A673 (cell line): ENCODE measurements around the gene DNAI7. TPM values are rescaled to one million over a fixed set of nuclear protein-coding genes. Genes with fewer than 3 reads are reported as not detected.

Experiments
- BruUV-seq: library from RNA; stranded (reverse); fragments of 400-500 nt; replicated peaks from 2 replicates; lab custom pipeline; 2021; lab: Mats Ljungman, UMichigan
- CTCF ChIA-PET: fragments of 300-600 bp; sonication (Branson Sonifier 250); formaldehyde crosslinking; loops from one replicate; lab custom pipeline; 2022; ENCODE audit warnings: antibody characterized with exemption; lab: Charles Lee
- POLR2A ChIA-PET: fragments of 300-600 bp; sonication (Branson Sonifier 250); formaldehyde crosslinking; loops from one replicate; lab custom pipeline; 2022; ENCODE audit warnings: antibody characterized with exemption; ENCODE audit not compliant: low non-redundant PET; lab: Charles Lee
- DNase-seq: peaks from one replicate; pipeline ENCODE4 v3.0.0-alpha.2; 2015; ENCODE audit warnings: low spot score
- H3K27ac ChIP-seq: fragments of 200-600 bp; sonication (generic); 2 replicates; pipeline ENCODE4 v1.5.1; 2016; ENCODE audit warnings: mixed run types, low read depth, mild to moderate bottlenecking, mixed read lengths, antibody characterized with exemption, low read length; ENCODE audit not compliant: poor library complexity, severe bottlenecking
- H3K27me3 ChIP-seq: fragments of 200-600 bp; sonication (generic); replicated peaks from 2 replicates; pipeline ENCODE4 v1.6.1; 2017; ENCODE audit warnings: mixed run types, low read depth, mild to moderate bottlenecking, mixed read lengths, antibody characterized with exemption, low read length; ENCODE audit not compliant: insufficient read depth, poor library complexity
- H3K36me3 ChIP-seq: fragments of 200-600 bp; sonication (generic); 2 replicates; pipeline ENCODE4 v1.6.1; 2016; ENCODE audit warnings: mixed run types, mild to moderate bottlenecking, mixed read lengths, antibody characterized with exemption, low read length; ENCODE audit not compliant: insufficient read depth, poor library complexity, severe bottlenecking
- H3K4me1 ChIP-seq: fragments of 200-600 bp; sonication (generic); 2 replicates; pipeline ENCODE4 v1.6.1; 2017; ENCODE audit warnings: mixed run types, mild to moderate bottlenecking, mixed read lengths, antibody characterized with exemption, low read length; ENCODE audit not compliant: insufficient read depth, poor library complexity, severe bottlenecking
- H3K4me3 ChIP-seq: fragments of 200-600 bp; sonication (generic); 2 replicates; pipeline ENCODE4 v1.5.1; 2016; ENCODE audit warnings: low read depth, mixed run types, mild to moderate bottlenecking, mixed read lengths, low read length; ENCODE audit not compliant: poor library complexity, severe bottlenecking
- H3K9me3 ChIP-seq: fragments of 200-600 bp; sonication (generic); 2 replicates; pipeline ENCODE4 v1.6.1; 2016; ENCODE audit warnings: mixed run types, low read depth, mild to moderate bottlenecking, mixed read lengths, antibody characterized with exemption, low read length; ENCODE audit not compliant: poor library complexity, severe bottlenecking
- EZH2 ChIP-seq: fragments of 200-600 bp; sonication (generic); IDR thresholded peaks from 2 replicates; pipeline ENCODE4 v1.6.1; 2017; ENCODE audit warnings: borderline replicate concordance, low read depth, mild to moderate bottlenecking, mixed read lengths, antibody characterized with exemption, low read length; ENCODE audit not compliant: poor library complexity, severe bottlenecking
- intact Hi-C: fragments of 100-400 bp; cut with micrococcal nuclease; formaldehyde crosslinking; loops from one replicate; pipeline ENCODE4 v1.10.0; 2022; ENCODE audit not compliant: unreplicated experiment
- total RNA-seq: library from RNA; stranded (reverse); gene quantifications from 2 replicates; pipeline ENCODE4 v1.2.3, GENCODE V29; 2021
- TF ChIP-seq, protein P1 (sequence below): fragments of 300-800, 200-600 bp; sonication (generic); conservative IDR thresholded peaks from 2 replicates; pipeline ENCODE4 v1.5.1; 2017; ENCODE audit warnings: low read depth, mild to moderate bottlenecking, antibody characterized with exemption, low read length, moderate library complexity, mixed read lengths

Gene DNAI7
- total RNA-seq, 1 experiment from 2014 or later = 0.73 TPM

DNA sequence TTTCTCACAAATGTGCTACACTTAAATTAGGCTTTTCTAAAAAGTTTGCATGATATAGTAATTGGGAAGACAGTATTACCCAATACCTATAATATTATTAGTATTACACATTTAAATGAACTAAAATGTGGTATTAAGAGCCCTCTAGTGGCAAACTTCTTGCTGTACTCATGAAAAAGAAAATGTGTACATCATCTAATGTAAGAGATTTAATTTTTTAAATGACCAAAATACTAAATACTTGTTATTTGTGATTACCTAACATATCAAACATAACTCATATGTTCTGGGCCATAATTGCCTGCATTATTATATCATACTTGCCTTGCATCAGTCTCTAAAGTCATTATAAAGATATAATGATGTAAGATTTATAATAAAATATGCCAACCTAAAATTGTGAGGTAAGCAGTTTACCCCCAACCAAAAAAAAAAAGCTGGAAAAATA lies 64.2 kb downstream of the DNAI7 start:
- ChIA-PET POLR2A (no interaction called here), CTCF (interaction anchor here (0.6 kb wide), 1 partner anchor 257 kb away, joined by 3 read pairs; no protein-coding TSS in a partner anchor)
- no peaks in the 10 kb centered on the region for H3K27me3 ChIP-seq
- DNase-seq = peak; percentile 68
- TF ChIP-seq, protein P1, sequence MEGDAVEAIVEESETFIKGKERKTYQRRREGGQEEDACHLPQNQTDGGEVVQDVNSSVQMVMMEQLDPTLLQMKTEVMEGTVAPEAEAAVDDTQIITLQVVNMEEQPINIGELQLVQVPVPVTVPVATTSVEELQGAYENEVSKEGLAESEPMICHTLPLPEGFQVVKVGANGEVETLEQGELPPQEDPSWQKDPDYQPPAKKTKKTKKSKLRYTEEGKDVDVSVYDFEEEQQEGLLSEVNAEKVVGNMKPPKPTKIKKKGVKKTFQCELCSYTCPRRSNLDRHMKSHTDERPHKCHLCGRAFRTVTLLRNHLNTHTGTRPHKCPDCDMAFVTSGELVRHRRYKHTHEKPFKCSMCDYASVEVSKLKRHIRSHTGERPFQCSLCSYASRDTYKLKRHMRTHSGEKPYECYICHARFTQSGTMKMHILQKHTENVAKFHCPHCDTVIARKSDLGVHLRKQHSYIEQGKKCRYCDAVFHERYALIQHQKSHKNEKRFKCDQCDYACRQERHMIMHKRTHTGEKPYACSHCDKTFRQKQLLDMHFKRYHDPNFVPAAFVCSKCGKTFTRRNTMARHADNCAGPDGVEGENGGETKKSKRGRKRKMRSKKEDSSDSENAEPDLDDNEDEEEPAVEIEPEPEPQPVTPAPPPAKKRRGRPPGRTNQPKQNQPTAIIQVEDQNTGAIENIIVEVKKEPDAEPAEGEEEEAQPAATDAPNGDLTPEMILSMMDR = peak; percentile 75
- TF ChIP-seq EZH2 = no peak
- intact Hi-C loops = loop anchor here (2.0 to 5.0 kb wide), 2 partner anchors 140 to 278 kb away; no protein-coding TSS in a partner anchor
- H3K9me3 ChIP-seq = no peaks in the 10 kb centered on the region
- no peak overlapping the region for H3K27ac ChIP-seq
- H3K4me1 ChIP-seq = no peaks in the 10 kb centered on the region
- no TSS peak for BruUV-seq
- H3K36me3 ChIP-seq = no peaks in the 10 kb centered on the region
- no peak overlapping the region for H3K4me3 ChIP-seq

DNA sequence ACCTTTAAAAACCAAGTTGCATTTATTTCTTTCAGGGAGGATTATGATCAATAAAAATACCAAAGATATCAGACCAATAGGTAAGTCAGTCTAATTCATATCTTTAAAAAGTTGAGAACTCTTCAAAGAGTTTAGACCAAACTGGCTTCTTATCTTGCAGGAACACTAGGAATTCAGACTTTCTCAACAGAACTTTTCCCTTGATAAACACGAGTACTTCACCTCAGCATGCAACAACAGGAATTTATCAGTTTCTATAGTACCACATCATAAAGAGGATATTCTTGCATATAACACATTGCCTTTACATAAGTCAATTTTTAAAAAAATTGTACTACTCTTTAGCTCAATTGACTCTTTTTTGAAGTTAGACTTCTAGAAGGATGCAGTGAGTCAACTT lies 68.2 kb downstream of the DNAI7 start:
- TF ChIP-seq, protein P1 = no peak
- TF ChIP-seq EZH2 = no peak
- H3K27ac ChIP-seq = no peak overlapping the region
- no peak for DNase-seq
- H3K4me3 ChIP-seq = no peak overlapping the region
- no TSS peak for BruUV-seq
- POLR2A ChIA-PET = interaction anchor here (0.5 kb wide), 1 partner anchor 109 kb away, joined by 8 read pairs; no protein-coding TSS in a partner anchor
- H3K36me3 ChIP-seq = no peaks in the 10 kb centered on the region
- no peaks in the 10 kb centered on the region for H3K4me1 ChIP-seq
- H3K9me3 ChIP-seq = no peaks in the 10 kb centered on the region
- CTCF ChIA-PET = no interaction called here
- intact Hi-C loops = no loop called here
- no peaks in the 10 kb centered on the region for H3K27me3 ChIP-seq

DNA sequence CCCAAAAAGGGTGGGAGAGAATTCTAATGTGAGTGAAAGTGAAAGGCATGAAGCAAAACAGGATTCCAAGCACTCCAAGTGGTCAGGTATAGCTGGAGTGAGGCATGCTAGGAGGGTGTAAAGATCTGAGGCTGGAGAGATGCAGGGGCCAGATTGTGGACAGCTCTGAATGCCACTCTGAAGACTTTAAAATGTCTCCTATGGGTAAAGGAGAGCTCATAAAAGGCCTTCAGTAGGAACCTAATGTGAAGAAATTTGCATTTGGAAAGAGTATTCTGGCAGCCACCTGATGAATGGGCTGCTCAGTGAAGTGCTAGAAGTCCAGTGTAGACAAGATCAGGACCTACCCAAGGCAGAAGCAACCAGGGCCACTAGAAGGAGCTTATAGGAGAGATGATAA lies 68.9 kb downstream of the DNAI7 start:
- BruUV-seq = no TSS peak

More for the DNA sequence above, 68.9 kb downstream of the DNAI7 start:
- Histone ChIP-seq H3K27ac (no peak overlapping the region), H3K27me3 (no peaks in the 10 kb centered on the region), H3K4me3 (no peak overlapping the region), H3K4me1 (no peaks in the 10 kb centered on the region), H3K36me3 (no peaks in the 10 kb centered on the region), H3K9me3 (no peaks in the 10 kb centered on the region)
- intact Hi-C loops = no loop called here
- no peak for DNase-seq
- ChIA-PET POLR2A (no interaction called here), CTCF (no interaction called here)
- TF ChIP-seq EZH2 = no peak
- TF ChIP-seq, protein P1 = no peak
